ENCODE results near the gene SKOR2. TPM values are rescaled to one million over a fixed set of nuclear protein-coding genes. Genes with fewer than 3 reads are reported as not detected.

Gene SKOR2
- total and polyA plus RNA-seq, 2 experiments from 2014 or later: 0.10 to 0.42 TPM

GRCh38 chr18:47265197-47265596 lies 13.7 kb upstream of the SKOR2 start:
- Histone ChIP-seq H2AFZ (no peak overlapping the region), H3K36me3 (ENCODE audit: insufficient read depth) (no peaks in the 10 kb centered on the region), H3K4me3 (no peak overlapping the region), H3K4me1 (ENCODE audit: insufficient read depth) (peaks cover 26% of the 10 kb centered on the region), H3K27me3 (ENCODE audit: insufficient read depth) (peaks cover 84% of the 10 kb centered on the region), H3K9me2 (ENCODE audit: insufficient read depth) (no peaks in the 10 kb centered on the region), H3F3A (replicated peaks; ENCODE audit: low read depth) (0 out of 2 replicates have a peak, but pooled peaks cover 11% of the 10 kb centered on the region), H4K20me1 (replicated peaks; ENCODE audit: insufficient read depth) (peaks cover 5% of the 10 kb centered on the region; the same call in 1 of the 2 replicates), H3K27ac (ENCODE audit: low read depth) (no peak overlapping the region), H3K79me2 (replicated peaks; ENCODE audit: insufficient read depth) (no peaks in the 10 kb centered on the region), H3K4me2 (no peak overlapping the region)
- Mint-ChIP-seq H3K36me3 (ENCODE audit: low read depth) (no peaks in the 10 kb centered on the region), H3K4me1 (peaks cover 23% of the 10 kb centered on the region), H3K4me3 (no peak overlapping the region), H3K27ac (no peak overlapping the region), H3K27me3 (ENCODE audit: insufficient read depth, low read depth, poor library complexity) (peaks cover 68% of the 10 kb centered on the region), H3K9me3 (peaks cover 6% of the 10 kb centered on the region; the same call in 1 of the 3 replicates)
- DNase-seq (ENCODE audit: low spot score) (no peak), ATAC-seq (no peak)
- TF ChIP-seq ZNF114 (CRISPR knock-in tag; IDR thresholded peaks at IDR 0.05): no peak

- peaks cover 6% of the 10 kb centered on the region; the same call in 1 of the 3 replicates for H3K9me3 Mint-ChIP-seq
- H3K4me3 Mint-ChIP-seq: peak overlapping the region; percentile 82
- Histone ChIP-seq H3K4me3 (peak overlapping the region; percentile 91), H3K27me3 (ENCODE audit: insufficient read depth) (peaks cover 93% of the 10 kb centered on the region), H3K27ac (ENCODE audit: low read depth) (no peak overlapping the region), H3K79me2 (replicated peaks; ENCODE audit: insufficient read depth) (no peaks in the 10 kb centered on the region), H3K9me2 (ENCODE audit: insufficient read depth) (no peaks in the 10 kb centered on the region), H3K4me1 (ENCODE audit: insufficient read depth) (peaks cover 35% of the 10 kb centered on the region), H3K4me2 (peak overlapping the region; percentile 95), H4K20me1 (replicated peaks; ENCODE audit: insufficient read depth) (peaks cover 5% of the 10 kb centered on the region; the same call in 1 of the 2 replicates), H3K36me3 (ENCODE audit: insufficient read depth) (no peaks in the 10 kb centered on the region), H2AFZ (peak overlapping the region; percentile 99), H3F3A (replicated peaks; ENCODE audit: low read depth) (0 out of 2 replicates have a peak, but pooled peaks cover 11% of the 10 kb centered on the region)
- no peak overlapping the region for H3K27ac Mint-ChIP-seq
- peaks cover 26% of the 10 kb centered on the region for H3K4me1 Mint-ChIP-seq
- DNase-seq (ENCODE audit: low spot score): no peak
- TF ChIP-seq JUNB (IDR thresholded peaks at IDR 0.05; ENCODE audit: unreplicated experiment) (no peak), POLR2AphosphoS5 (IDR thresholded peaks at IDR 0.05; ENCODE audit: low read depth) (no peak), EZH2 (IDR thresholded peaks at IDR 0.05; ENCODE audit: low read depth, unreplicated experiment) (peak; percentile 13)
- no peaks in the 10 kb centered on the region for H3K36me3 Mint-ChIP-seq (ENCODE audit: low read depth)
- no peak for ATAC-seq
- H3K27me3 Mint-ChIP-seq (ENCODE audit: insufficient read depth, low read depth, poor library complexity): peaks cover 77% of the 10 kb centered on the region
Observed at GRCh38 chr18:47264308-47264700, 12.8 kb upstream of the SKOR2 start.

GRCh38 chr18:47263430-47264307 lies 12.2 kb upstream of the SKOR2 start:
- peak overlapping the region; percentile 95 for H3K4me2 ChIP-seq
- DNase-seq (ENCODE audit: low spot score): peak; percentile 89
- no peak overlapping the region for H3K27ac ChIP-seq (ENCODE audit: low read depth)
- TF ChIP-seq ETS1 (IDR thresholded peaks at IDR 0.05) (no peak; the same call in 1 of the 2 replicates), EZH2phosphoT487 (IDR thresholded peaks at IDR 0.05; ENCODE audit: unreplicated experiment) (no peak), NANOG (IDR thresholded peaks at IDR 0.05; ENCODE audit: borderline replicate concordance) (no peak), ZNF462 (CRISPR knock-in tag; IDR thresholded peaks at IDR 0.05) (no peak)

More at GRCh38 chr18:47263430-47264307, 12.2 kb upstream of the SKOR2 start:
- H3K27me3 ChIP-seq (ENCODE audit: insufficient read depth): peaks cover 100% of the 10 kb centered on the region
- H3K79me2 ChIP-seq (replicated peaks; ENCODE audit: insufficient read depth): no peaks in the 10 kb centered on the region
- H3K36me3 ChIP-seq (ENCODE audit: insufficient read depth): no peaks in the 10 kb centered on the region
- H3F3A ChIP-seq (replicated peaks; ENCODE audit: low read depth): 0 out of 2 replicates have a peak, but pooled peaks cover 11% of the 10 kb centered on the region
- H3K9me2 ChIP-seq (ENCODE audit: insufficient read depth): no peaks in the 10 kb centered on the region
- peaks cover 26% of the 10 kb centered on the region for H3K4me1 Mint-ChIP-seq
- H3K4me3 Mint-ChIP-seq: peak overlapping the region; percentile 82
- peak; percentile 59 for ATAC-seq
- H4K20me1 ChIP-seq (replicated peaks; ENCODE audit: insufficient read depth): peaks cover 5% of the 10 kb centered on the region; the same call in 1 of the 2 replicates
- H3K4me3 ChIP-seq: peak overlapping the region; percentile 91
- H2AFZ ChIP-seq: peak overlapping the region; percentile 99
- no peak overlapping the region for H3K27ac Mint-ChIP-seq
- no peaks in the 10 kb centered on the region for H3K36me3 Mint-ChIP-seq (ENCODE audit: low read depth)
- peaks cover 41% of the 10 kb centered on the region for H3K4me1 ChIP-seq (ENCODE audit: insufficient read depth)
- peaks cover 6% of the 10 kb centered on the region; the same call in 1 of the 3 replicates for H3K9me3 Mint-ChIP-seq
- H3K27me3 Mint-ChIP-seq (ENCODE audit: insufficient read depth, low read depth, poor library complexity): peaks cover 84% of the 10 kb centered on the region
